Measurements from ENCODE around the gene ZNF580.

The ZNF580 gene

GRCh38 chr19:55650126-55650557 is 9.3 kb downstream of the ZNF580 start:
- Histone ChIP-seq H3K36me3 (ENCODE audit: control insufficient read depth in 1 of 2, insufficient read depth in 2 of 2, low read length in 2 of 2) (peaks cover 3 to 18% of the 10 kb centered on the region in 2 donors), H3K4me1 (ENCODE audit: control insufficient read depth in 1 of 2, insufficient read depth in 2 of 2, low read length in 2 of 2) (peaks cover 5 to 33% of the 10 kb centered on the region in 2 donors)

GRCh38 chr19:55650602-55651230 is 9.9 kb downstream of the ZNF580 start:
- H3K4me1 ChIP-seq (ENCODE audit: control insufficient read depth in 1 of 2, insufficient read depth in 2 of 2, low read length in 2 of 2): peaks cover 5 to 33% of the 10 kb centered on the region in 2 donors
- H3K9me3 ChIP-seq (ENCODE audit: control insufficient read depth in 1 of 2, low read length in 2 of 2): no peaks in the 10 kb centered on the region
- peaks cover 0 to 15% of the 10 kb centered on the region in 2 donors for H3K36me3 ChIP-seq (ENCODE audit: control insufficient read depth in 1 of 2, insufficient read depth in 2 of 2, low read length in 2 of 2)
- H3K27me3 ChIP-seq (ENCODE audit: low read depth, low read length): no peaks in the 10 kb centered on the region
- H3K27ac ChIP-seq (ENCODE audit: low read length): no peak overlapping the region
- H3K4me3 ChIP-seq (ENCODE audit: low read depth in 1 of 2, low read length in 2 of 2): no peak overlapping the region

More at GRCh38 chr19:55650126-55650557, 9.3 kb downstream of the ZNF580 start:
- no peak overlapping the region for H3K27ac ChIP-seq (ENCODE audit: low read length)
- H3K9me3 ChIP-seq (ENCODE audit: control insufficient read depth in 1 of 2, low read length in 2 of 2): no peaks in the 10 kb centered on the region
- no peak overlapping the region for H3K4me3 ChIP-seq (ENCODE audit: low read depth in 1 of 2, low read length in 2 of 2)
- H3K27me3 ChIP-seq (ENCODE audit: low read depth, low read length): no peaks in the 10 kb centered on the region

- Histone ChIP-seq H3K4me1 (ENCODE audit: control insufficient read depth in 1 of 2, insufficient read depth in 2 of 2, low read length in 2 of 2) (peaks cover 10 to 38% of the 10 kb centered on the region in 2 donors), H3K9me3 (ENCODE audit: control insufficient read depth in 1 of 2, low read length in 2 of 2) (no peaks in the 10 kb centered on the region), H3K4me3 (ENCODE audit: low read depth in 1 of 2, low read length in 2 of 2) (no peak overlapping the region), H3K27me3 (ENCODE audit: low read depth, low read length) (no peaks in the 10 kb centered on the region), H3K36me3 (ENCODE audit: control insufficient read depth in 1 of 2, insufficient read depth in 2 of 2, low read length in 2 of 2) (peaks cover 0 to 13% of the 10 kb centered on the region in 2 donors), H3K27ac (ENCODE audit: low read length) (no peak overlapping the region)
Observed at GRCh38 chr19:55651236-55651635, 10.4 kb downstream of the ZNF580 start.

- Histone ChIP-seq H3K27ac (ENCODE audit: low read length) (no peak overlapping the region), H3K27me3 (ENCODE audit: low read depth, low read length) (no peaks in the 10 kb centered on the region), H3K9me3 (ENCODE audit: control insufficient read depth in 1 of 2, low read length in 2 of 2) (no peaks in the 10 kb centered on the region), H3K36me3 (ENCODE audit: control insufficient read depth in 1 of 2, insufficient read depth in 2 of 2, low read length in 2 of 2) (peaks cover 0 to 13% of the 10 kb centered on the region in 2 donors), H3K4me3 (ENCODE audit: low read depth in 1 of 2, low read length in 2 of 2) (no peak overlapping the region), H3K4me1 (ENCODE audit: control insufficient read depth in 1 of 2, insufficient read depth in 2 of 2, low read length in 2 of 2) (peaks cover 16 to 43% of the 10 kb centered on the region in 2 donors)
Observed at GRCh38 chr19:55652311-55653128, 11.7 kb downstream of the ZNF580 start.

GRCh38 chr19:55653651-55654322 is 13.0 kb downstream of the ZNF580 start:
- peaks cover 0 to 14% of the 10 kb centered on the region in 2 donors for H3K36me3 ChIP-seq (ENCODE audit: control insufficient read depth in 1 of 2, insufficient read depth in 2 of 2, low read length in 2 of 2)
- peaks cover 24 to 48% of the 10 kb centered on the region in 2 donors for H3K4me1 ChIP-seq (ENCODE audit: control insufficient read depth in 1 of 2, insufficient read depth in 2 of 2, low read length in 2 of 2)
- peak overlapping the region; percentile 99 for H3K27ac ChIP-seq (ENCODE audit: low read length)
- peak overlapping the region; percentile 91 to 95 for H3K4me3 ChIP-seq (ENCODE audit: low read depth in 1 of 2, low read length in 2 of 2)
- no peaks in the 10 kb centered on the region for H3K27me3 ChIP-seq (ENCODE audit: low read depth, low read length)
- no peaks in the 10 kb centered on the region for H3K9me3 ChIP-seq (ENCODE audit: control insufficient read depth in 1 of 2, low read length in 2 of 2)

- peaks cover 24 to 48% of the 10 kb centered on the region in 2 donors for H3K4me1 ChIP-seq (ENCODE audit: control insufficient read depth in 1 of 2, insufficient read depth in 2 of 2, low read length in 2 of 2)
- peaks cover 0 to 20% of the 10 kb centered on the region in 2 donors for H3K36me3 ChIP-seq (ENCODE audit: control insufficient read depth in 1 of 2, insufficient read depth in 2 of 2, low read length in 2 of 2)
- peak overlapping the region; percentile 91 to 95 for H3K4me3 ChIP-seq (ENCODE audit: low read depth in 1 of 2, low read length in 2 of 2)
- no peaks in the 10 kb centered on the region for H3K27me3 ChIP-seq (ENCODE audit: low read depth, low read length)
- no peaks in the 10 kb centered on the region for H3K9me3 ChIP-seq (ENCODE audit: control insufficient read depth in 1 of 2, low read length in 2 of 2)
- H3K27ac ChIP-seq (ENCODE audit: low read length): peak overlapping the region; percentile 99
Observed at GRCh38 chr19:55654323-55654867, 13.6 kb downstream of the ZNF580 start.

GRCh38 chr19:55654868-55655647 is 14.3 kb downstream of the ZNF580 start, which contains the start of gene U2AF2:
TSS of gene U2AF2 (plus strand) at chr19:55655035. CDS start at chr19:55655105, 70 bp downstream.
- peaks cover 0 to 26% of the 10 kb centered on the region in 2 donors for H3K36me3 ChIP-seq (ENCODE audit: control insufficient read depth in 1 of 2, insufficient read depth in 2 of 2, low read length in 2 of 2)
- H3K9me3 ChIP-seq (ENCODE audit: control insufficient read depth in 1 of 2, low read length in 2 of 2): no peaks in the 10 kb centered on the region
- no peaks in the 10 kb centered on the region for H3K27me3 ChIP-seq (ENCODE audit: low read depth, low read length)
- peak within 1 kb of the TSS; percentile 99 for H3K27ac ChIP-seq (ENCODE audit: low read length)
- peaks cover 24 to 48% of the 10 kb centered on the region in 2 donors for H3K4me1 ChIP-seq (ENCODE audit: control insufficient read depth in 1 of 2, insufficient read depth in 2 of 2, low read length in 2 of 2)
- peak within 1 kb of the TSS; percentile 94 to 95 for H3K4me3 ChIP-seq (ENCODE audit: low read depth in 1 of 2, low read length in 2 of 2)

- H3K4me3 ChIP-seq (ENCODE audit: low read depth in 1 of 2, low read length in 2 of 2): peak overlapping the region; percentile 94 to 95
- no peaks in the 10 kb centered on the region for H3K27me3 ChIP-seq (ENCODE audit: low read depth, low read length)
- H3K4me1 ChIP-seq (ENCODE audit: control insufficient read depth in 1 of 2, insufficient read depth in 2 of 2, low read length in 2 of 2): peaks cover 24 to 48% of the 10 kb centered on the region in 2 donors
- no peaks in the 10 kb centered on the region for H3K9me3 ChIP-seq (ENCODE audit: control insufficient read depth in 1 of 2, low read length in 2 of 2)
- H3K27ac ChIP-seq (ENCODE audit: low read length): peak overlapping the region; percentile 88
- H3K36me3 ChIP-seq (ENCODE audit: control insufficient read depth in 1 of 2, insufficient read depth in 2 of 2, low read length in 2 of 2): peaks cover 2 to 32% of the 10 kb centered on the region in 2 donors
Observed at GRCh38 chr19:55655648-55656040, 14.8 kb downstream of the ZNF580 start.

GRCh38 chr19:55656552-55656951 is 15.8 kb downstream of the ZNF580 start:
- peaks cover 24 to 48% of the 10 kb centered on the region in 2 donors for H3K4me1 ChIP-seq (ENCODE audit: control insufficient read depth in 1 of 2, insufficient read depth in 2 of 2, low read length in 2 of 2)

GRCh38 chr19:55656988-55657747 is 16.4 kb downstream of the ZNF580 start:
- H3K36me3 ChIP-seq (ENCODE audit: control insufficient read depth in 1 of 2, insufficient read depth in 2 of 2, low read length in 2 of 2): peaks cover 17 to 47% of the 10 kb centered on the region in 2 donors
- H3K27me3 ChIP-seq (ENCODE audit: low read depth, low read length): no peaks in the 10 kb centered on the region
- peak overlapping the region; percentile 94 to 95 for H3K4me3 ChIP-seq (ENCODE audit: low read depth in 1 of 2, low read length in 2 of 2)
- peaks cover 24 to 48% of the 10 kb centered on the region in 2 donors for H3K4me1 ChIP-seq (ENCODE audit: control insufficient read depth in 1 of 2, insufficient read depth in 2 of 2, low read length in 2 of 2)
- no peaks in the 10 kb centered on the region for H3K9me3 ChIP-seq (ENCODE audit: control insufficient read depth in 1 of 2, low read length in 2 of 2)
- peak overlapping the region; percentile 88 for H3K27ac ChIP-seq (ENCODE audit: low read length)

More at GRCh38 chr19:55656552-55656951, 15.8 kb downstream of the ZNF580 start:
- peak overlapping the region; percentile 94 to 95 for H3K4me3 ChIP-seq (ENCODE audit: low read depth in 1 of 2, low read length in 2 of 2)
- H3K9me3 ChIP-seq (ENCODE audit: control insufficient read depth in 1 of 2, low read length in 2 of 2): no peaks in the 10 kb centered on the region
- peaks cover 11 to 41% of the 10 kb centered on the region in 2 donors for H3K36me3 ChIP-seq (ENCODE audit: control insufficient read depth in 1 of 2, insufficient read depth in 2 of 2, low read length in 2 of 2)
- H3K27me3 ChIP-seq (ENCODE audit: low read depth, low read length): no peaks in the 10 kb centered on the region
- H3K27ac ChIP-seq (ENCODE audit: low read length): peak overlapping the region; percentile 88

Measured in muscle layer of duodenum (tissue), 2 donors.